ENCODE results near the gene SEMA6B. TPM values are rescaled to one million over a fixed set of nuclear protein-coding genes. Genes with fewer than 3 reads are reported as not detected.

The SEMA6B gene
- polyA plus RNA-seq, 4 donors = 2.3 to 5.4 (median 3.7) TPM

DNA sequence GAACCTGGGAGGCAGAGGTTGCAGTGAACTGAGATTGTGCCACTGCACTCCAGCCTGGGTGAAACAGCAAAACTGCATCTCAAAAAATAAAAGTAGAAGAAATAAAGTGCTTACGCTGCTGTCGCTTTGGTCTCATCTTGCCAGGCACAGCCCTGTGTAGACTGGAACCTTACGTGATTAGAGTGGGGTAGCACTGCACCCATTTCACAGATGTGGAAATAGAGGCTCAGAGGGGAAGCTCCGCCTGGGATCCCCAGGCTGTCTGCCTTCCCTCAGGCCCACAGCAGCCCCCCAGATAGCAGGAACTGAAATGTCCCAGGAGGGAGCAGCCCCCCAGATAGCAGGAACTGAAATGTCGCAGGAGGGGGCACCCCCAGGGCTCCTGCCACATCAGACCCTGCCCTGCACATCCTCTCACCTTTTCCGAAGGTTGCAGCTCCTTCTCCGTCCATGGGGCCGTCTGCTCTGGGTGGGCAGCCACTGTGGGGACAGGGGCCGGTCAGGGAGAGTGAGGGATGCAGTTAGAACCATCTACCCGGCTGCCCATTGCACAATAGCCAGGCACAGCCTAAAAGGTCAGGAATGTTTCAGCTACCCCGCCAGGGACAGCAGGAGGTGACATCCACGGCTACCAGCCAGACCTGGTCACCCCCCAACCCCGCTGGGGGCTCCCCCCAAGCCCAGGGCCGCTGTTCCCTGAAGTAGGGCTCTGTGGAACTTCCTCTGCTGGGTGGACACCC lies 43.1 kb downstream of the SEMA6B start:
- DNase-seq (ENCODE audit: low read depth in 4 of 4, low spot score in 3 of 4) = no peak

DNA sequence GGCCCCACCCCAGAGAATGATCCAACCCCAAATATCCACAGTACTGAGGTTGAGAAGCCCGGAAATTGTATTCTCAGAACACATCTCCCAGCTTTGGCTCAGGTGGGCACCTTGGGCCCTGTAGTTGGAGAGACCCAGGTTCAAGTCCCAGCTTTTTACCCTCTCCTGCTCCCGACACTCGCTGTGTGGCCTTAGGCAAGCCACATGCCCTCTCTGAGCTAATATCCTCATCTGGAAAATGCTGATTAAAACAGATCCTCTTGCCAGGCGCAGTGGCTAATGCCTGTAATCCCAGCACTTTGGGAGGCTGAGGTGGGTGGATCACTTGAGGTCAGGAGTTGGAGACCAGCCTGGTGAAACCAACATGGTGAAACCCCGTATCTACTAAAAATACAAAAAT lies 43.8 kb downstream of the SEMA6B start:
- no peak for DNase-seq (ENCODE audit: low read depth in 4 of 4, low spot score in 3 of 4)

DNA sequence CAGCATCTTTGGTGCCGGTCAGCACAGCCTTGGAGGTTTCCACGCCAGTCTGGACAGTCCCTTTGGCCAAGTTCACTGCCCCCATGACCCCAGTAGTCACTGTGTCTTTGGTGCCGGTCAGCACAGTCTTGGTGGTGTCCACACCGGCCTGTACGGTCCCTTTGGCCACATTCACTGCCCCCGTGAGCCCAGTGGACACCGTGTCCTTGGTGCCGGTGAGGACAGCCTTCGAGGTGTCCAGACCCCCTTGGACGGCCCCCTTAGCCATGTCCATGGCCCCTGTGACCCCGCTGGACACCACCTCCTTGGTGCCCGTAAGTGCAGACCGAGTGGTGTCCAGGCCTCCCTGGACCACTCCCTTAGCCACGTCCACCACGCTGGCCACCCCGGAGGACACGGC lies 46.2 kb downstream of the SEMA6B start:
- DNase-seq (ENCODE audit: low read depth in 4 of 4, low spot score in 3 of 4) = no peak

DNA sequence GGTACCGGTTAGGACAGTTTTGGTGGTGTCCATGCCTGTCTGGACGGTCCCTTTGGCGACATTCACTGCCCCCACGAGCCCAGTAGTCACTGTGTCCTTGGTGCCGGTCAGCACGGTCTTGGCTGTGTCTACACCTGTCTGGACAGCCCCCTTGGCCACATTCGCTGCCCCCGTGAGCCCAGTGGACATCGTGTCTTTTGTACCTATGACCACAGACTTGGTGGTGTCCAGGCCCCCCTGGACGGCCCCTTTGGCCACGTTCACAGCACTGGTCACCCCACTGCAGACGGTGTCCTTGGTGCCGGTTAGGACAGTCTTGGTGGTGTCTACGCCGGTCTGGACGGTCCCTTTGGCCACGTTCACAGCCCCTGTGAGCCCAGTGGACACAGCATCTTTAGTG lies 47.4 kb downstream of the SEMA6B start:
- no peak for DNase-seq (ENCODE audit: low read depth in 4 of 4, low spot score in 3 of 4)

DNA sequence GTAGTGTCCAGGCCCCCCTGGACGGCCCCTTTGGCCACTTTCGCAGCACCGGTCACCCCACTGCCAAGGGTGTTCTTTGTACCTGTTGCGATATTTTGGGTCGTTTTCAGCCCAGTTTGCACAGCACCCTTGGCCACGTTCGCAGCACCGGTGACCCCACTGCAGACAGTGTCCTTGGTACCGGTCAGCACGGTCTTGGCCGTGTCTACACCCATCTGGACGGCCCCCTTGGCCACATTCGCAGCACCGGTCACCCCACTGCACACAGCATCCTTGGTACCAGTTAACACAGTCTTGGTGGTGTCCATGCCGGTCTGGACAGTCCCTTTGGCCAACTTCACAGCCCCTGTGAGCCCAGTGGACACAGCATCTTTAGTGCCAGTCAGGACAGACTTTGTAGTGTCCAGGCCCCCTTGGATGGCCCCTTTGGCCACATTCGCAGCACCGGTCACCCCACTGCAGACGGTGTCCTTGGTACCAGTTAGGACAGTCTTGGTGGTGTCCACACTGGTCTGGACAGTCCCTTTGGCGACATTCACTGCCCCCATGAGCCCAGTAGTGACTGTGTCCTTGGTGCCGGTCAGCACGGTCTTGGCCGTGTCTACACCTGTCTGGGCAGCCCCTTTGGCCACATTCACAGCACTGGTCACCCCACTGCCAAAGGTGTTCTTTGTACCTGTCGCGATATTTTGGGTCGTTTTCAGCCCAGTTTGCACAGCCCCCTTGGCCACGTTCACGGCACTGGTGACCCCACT lies 48.0 kb downstream of the SEMA6B start:
- DNase-seq (ENCODE audit: low read depth in 4 of 4, low spot score in 3 of 4) = no peak

DNA sequence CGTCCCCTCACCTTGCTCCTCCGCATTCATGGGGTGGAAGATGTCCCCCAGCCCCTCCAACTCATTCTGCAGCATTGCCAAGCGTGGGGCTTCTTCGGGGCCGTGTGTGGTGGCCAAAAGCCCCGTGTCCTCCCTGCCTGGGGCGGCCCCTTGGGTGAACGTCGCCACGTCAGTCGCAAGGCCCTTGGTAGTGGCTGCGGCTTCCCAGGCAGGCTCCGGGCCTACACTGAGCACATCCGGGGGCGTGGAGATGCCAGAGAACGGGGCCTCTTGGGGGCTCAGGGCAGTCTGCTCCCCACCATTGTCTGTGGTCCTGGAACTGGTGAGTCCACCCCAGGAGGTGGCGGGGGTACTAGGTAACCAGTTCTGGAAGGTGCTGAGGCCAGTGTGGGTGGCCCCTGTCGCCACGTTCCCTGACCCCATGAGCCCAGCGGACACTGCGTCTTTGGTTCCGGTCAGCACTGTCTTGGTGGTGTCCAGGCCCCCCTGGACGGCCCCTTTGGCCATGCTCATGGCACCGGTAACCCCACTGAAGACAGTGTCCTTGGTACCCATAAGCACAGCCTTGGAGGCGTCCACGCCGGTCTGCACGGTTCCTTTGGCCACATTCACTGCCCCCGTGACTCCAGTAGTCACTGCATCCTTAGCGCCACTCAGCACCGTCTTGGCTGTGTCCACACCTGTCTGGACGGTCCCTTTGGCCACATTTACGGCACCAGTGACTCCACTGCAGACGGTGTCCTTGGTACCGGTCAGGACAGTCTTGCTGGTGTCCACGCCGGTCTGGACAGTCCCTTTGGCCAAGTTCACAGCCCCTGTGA lies 48.8 kb downstream of the SEMA6B start:
- no peak for DNase-seq (ENCODE audit: low read depth in 4 of 4, low spot score in 3 of 4)

DNA sequence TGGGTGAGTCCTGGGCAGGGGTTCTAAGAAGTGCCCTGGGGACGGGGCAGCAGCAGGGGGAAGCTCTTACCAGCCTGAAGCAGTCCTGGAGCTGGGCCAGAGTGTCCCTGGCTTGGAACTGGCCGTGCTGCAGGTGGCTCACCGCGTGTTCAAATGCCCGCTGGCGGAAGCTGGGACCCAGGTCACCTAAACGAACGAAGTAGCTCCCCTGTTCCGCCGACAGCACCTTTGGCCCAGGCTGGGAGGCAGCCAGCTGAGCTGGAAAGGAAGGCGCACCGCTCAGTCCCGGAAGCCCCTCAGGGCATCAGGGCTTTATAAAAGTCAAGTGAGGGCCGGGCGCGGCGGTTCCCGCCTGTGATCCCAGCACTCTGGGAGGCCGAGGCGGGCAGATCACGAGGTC lies 50.8 kb downstream of the SEMA6B start:
- DNase-seq (ENCODE audit: low read depth in 4 of 4, low spot score in 3 of 4) = no peak

DNA sequence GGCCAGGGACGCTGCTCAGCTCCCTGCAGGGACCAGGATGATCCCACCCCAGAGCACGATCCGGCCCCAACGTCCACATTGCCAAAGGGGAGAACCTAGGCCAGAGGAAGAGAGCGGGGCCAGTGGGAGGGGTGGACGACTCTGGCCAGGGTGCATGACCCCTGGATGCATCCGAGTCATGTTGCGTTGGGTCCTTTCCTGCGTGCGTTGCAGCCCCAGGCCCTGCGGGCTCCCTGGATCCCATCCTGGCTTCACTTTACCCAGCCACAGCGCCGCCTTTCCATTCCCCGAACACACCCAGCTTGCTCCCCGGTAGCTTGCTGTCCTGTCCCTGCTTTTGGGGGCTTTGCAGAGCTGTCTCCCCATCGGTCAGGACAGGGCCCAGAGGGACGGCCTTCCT lies 51.7 kb downstream of the SEMA6B start:
- DNase-seq (ENCODE audit: low read depth in 4 of 4, low spot score in 3 of 4) = no peak

DNA sequence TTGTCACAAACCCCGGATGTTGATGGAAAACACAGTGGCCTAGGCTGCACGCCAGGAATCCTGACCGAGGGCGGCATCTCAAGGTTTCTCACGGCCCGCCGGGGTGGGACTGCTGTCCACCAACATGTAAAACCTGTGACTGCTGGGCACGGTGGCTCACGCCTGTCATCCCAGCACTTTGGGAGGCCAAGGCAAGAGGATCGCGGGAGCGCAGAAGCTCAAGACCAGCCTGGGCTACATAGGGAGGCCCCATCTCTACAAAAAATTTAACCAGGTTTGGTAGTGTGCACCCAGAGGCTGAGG lies 52.4 kb downstream of the SEMA6B start:
- no peak for DNase-seq (ENCODE audit: low read depth in 4 of 4, low spot score in 3 of 4)

DNA sequence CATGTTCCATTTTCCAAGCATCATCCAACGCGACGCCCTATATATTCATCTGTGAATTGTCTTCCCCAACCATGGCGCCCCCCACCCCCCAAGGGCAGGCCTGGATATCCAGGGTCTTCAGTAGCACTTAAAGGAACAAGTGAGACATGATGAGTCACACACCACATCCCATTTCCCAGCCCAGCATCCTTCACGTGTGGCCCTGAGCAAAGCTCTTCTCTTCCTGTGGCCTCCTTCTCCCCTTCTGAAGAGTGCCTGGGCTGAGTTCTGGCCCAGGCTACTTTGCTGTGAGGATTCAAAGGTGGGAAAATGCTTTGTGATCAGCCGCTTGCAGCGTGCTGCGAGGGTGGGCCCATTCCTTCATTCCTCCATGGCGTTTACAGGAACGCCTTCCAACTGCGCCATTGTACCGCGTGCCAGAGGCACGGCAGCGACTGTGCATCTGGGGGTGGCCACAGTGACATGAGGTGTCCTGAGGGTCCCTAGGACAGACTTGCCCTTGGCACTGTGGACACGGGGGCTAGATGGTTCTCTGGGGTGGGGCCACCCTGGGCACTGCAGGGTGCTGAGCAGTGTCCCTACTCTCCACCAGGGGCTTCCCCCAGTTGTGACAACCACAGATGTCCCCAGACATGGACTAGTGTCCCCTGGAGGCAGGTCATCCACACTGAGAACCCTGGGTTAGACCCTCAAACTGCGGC lies 52.9 kb downstream of the SEMA6B start:
- DNase-seq (ENCODE audit: low read depth in 4 of 4, low spot score in 3 of 4) = no peak

DNA sequence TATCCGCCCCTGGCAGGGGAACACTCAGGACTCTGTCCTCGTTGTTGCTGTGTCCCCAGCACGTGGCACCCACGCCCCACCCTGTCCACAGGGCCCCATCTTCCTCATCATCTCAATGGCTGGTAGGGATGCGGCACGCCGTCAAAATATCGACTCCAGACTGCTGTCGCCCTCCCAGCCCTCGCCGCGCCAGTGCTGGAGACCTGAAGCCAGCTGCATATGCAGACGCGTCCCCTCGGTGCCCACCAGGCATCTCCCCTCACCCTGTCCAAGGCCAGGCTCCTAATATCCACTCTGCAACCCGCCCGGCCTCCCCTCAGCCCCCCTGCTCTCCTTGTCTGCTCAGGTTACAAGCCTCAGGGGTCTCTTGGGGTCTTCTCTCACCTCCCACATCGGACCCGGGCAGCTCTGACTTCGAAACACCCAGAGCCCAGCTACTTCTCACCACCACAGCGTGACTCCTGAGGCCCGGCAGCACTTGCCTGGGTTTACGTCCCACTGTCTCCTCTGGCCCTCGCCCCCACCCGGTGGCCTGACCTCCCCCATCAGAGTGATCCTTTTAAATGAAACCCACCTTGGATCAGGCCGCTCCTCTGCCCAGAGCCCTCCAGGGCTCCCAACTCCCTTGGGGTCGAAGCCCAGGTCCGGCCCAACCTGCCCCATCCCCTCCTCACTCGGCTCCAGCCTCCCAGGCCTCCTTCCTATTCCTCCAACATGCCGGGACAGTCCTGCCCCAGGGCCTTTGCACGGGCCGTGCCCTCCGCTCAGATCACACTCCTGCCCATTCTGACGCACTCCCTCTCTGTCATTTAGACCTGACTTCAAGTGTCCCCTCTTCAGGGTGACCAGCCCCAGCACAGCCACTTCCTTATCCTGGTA lies 53.7 kb downstream of the SEMA6B start:
- no peak for DNase-seq (ENCODE audit: low read depth in 4 of 4, low spot score in 3 of 4)

DNA sequence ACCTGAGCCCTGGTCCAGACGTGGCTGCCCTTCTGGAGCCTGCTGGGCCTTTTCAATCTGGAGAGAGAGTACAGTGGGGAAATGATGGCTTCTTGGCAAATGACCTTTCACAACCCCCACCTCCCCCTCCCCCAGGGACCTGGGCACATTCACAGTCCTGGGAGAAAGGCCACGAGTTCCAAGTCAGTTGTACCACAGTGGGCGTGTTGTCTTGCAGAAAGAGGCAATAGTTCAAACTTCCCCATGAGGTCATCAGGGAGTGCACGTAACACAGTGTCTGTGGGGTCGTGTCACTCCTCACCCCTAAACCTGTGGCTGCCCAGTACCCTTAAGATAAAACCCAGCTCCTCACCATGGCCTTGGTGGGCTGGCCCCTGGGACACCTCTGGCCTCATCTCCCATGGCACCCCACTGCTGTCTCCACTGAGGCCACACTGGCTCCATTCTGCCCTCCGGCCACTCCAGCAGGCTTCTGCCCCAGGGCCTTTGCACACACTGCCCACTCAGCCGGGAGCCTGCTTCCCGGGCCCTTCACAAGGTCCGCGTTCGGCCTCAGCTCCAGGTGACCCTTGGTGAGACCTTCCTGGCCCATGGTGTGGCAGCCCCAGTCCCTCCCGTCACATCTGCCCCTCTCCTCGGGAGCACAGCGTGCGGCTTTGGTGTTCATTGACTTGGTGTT lies 54.5 kb downstream of the SEMA6B start:
- no peak for DNase-seq (ENCODE audit: low read depth in 4 of 4, low spot score in 3 of 4)

DNA sequence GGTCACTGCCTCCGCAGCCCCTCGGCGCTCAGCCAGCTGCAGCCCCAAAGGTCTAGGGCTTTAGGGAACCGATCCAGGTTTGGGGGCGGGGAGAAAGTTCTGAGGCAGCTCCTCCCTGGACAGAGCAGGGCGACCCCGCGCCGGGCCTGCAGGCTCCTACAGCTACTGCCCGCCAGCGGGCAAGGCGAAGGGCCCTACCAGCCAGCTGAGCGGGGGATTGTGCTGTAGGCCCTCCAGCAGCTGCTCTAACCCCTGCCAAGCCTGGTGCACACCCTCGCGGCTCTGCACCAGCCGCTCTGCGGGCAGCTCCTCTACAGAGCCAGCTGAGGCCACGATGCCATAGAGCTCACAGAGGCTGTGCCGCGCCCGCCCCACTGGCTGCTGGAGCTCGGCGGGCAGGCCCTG lies 55.2 kb downstream of the SEMA6B start:
- DNase-seq (ENCODE audit: low read depth in 4 of 4, low spot score in 3 of 4) = no peak

DNA sequence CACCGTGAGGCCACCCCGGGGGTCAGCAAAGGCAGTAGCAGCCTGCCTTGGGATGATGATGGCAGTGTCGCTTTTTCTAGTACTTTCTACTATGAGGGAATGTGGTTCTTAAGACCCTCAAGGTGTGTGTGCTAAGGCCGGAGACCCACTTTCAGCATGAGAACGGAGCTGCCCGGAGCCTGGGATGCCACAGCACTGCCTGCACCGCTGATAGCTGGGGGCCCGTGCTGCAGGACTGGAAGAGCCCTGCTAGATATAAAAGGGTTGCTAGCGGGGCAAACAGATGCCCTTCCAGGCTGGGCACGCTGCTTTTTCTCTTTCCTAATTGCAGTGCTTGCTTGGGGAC lies 55.7 kb downstream of the SEMA6B start:
- DNase-seq (ENCODE audit: low read depth in 4 of 4, low spot score in 3 of 4) = no peak

DNA sequence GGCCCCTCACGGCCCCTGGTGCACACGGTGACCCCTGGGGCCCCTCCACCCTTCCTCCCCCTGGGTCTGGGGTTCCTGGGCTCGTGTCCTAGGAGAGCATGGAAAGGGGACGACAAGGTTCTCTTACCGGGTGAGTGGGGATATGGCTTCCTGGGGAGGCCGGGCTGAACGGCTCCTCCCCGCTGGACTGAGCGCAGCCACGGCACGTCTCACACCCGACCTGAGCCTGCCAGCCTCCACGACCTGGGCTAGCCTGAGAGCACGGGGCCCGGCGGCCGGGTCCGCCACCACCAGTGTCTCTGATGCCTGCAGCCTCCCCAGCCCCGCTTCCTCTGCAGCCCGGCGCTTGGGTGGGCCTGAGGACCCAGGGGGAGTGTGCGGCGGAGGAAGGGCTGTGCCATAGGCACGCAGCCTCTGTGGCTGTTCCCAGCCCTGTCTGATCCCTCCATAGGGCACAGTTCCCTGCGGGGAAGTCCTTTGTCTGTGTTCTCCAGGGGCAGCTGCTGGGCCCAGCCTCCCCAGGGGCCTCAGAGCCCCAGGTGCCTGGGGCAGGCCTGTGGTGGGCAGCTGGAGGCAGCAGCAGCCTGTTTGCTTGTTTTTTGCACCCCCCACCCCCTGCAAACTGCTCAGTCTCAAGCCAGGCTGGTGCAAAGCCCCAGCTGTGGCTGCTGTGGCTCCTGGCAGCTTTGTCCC lies 56.2 kb downstream of the SEMA6B start:
- no peak for DNase-seq (ENCODE audit: low read depth in 4 of 4, low spot score in 3 of 4)

DNA sequence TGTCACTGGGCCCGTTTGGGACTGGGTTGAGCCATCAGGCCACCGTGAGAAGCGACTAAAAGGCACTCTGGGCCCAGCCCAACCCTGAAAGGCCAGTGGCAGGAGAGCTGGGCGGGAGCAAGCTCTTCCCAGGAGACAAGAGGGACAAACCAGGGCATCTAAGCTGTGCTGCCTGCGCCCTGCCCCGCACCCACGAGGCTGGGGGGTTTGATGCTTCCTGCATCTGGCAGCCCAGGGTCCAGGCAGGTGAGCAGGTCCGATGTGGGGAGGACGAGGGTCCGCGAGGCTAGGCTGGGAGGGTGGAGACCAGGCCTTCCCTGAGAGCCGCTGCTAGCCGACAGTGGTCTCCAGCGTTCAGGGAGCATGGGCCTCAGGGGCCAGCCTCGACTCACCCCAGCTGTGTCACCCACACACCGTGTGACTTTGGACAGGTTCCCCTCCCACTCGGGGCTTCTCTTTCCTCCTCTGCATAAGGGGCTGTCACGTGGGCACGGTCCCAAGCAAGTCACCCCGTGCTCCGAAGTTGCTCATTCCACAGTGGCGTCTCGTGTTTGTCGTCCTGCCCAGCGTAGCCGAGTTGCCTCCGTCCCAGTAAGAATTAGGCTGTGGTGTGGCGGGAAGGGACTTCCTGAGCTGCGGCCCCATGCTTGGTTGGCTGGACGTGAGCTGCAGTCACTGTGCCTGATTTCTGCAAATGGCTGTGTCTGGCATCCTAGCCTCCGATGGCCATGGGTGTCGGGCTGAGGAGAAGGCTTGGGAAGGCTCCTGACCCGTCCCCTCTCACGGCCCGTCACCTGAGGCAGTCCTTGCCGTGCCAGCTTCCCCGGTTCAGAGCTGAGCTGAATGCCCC lies 57.0 kb downstream of the SEMA6B start:
- no peak for DNase-seq (ENCODE audit: low read depth in 4 of 4, low spot score in 3 of 4)

DNA sequence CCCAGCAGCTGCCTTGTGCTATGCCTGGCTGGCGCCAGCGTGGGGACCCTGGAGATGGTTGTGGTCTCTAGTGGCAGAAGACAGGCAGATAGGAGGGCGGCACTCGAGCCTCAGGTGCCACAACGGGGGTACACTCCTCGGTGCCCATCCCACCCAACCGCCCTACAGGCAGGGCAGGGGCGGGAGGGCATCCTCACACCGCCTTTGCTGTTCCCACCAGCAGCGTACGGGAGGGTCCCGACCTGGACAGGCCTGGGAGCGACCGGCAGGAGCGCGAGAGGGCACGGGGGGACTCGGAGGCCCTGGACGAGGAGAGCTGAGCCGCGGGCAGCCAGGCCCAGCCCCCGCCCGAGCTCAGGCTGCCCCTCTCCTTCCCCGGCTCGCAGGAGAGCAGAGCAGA lies 57.8 kb downstream of the SEMA6B start:
- DNase-seq (ENCODE audit: low read depth in 4 of 4, low spot score in 3 of 4) = no peak
